DND-41 (cell line): ENCODE measurements around the gene HRH2.

Source experiments
- ATAC-seq: fragments of 200-7000 bp; cut with Tn5 transposase; 3 replicates; pipeline ENCODE4 v1.9.1; 2021; ENCODE audit warnings: low read depth; ENCODE audit not compliant: insufficient read depth
- DNase-seq: peaks from one replicate; pipeline ENCODE4 v3.0.0-alpha.2; 2020
- H2AFZ ChIP-seq: 2 replicates; pipeline ENCODE4 v1.6.0; 2012; ENCODE audit warnings: low read depth, low read length
- H3K27ac ChIP-seq: 2 replicates; pipeline ENCODE4 v1.5.1; 2012; ENCODE audit warnings: low read length, inconsistent platforms
- H3K27me3 ChIP-seq: fragments of 200-600 bp; sonication (generic); 2 replicates; pipeline ENCODE4 v1.6.0; 2012; ENCODE audit warnings: low read length, mild to moderate bottlenecking, inconsistent platforms; ENCODE audit not compliant: insufficient read depth, poor library complexity
- H3K36me3 ChIP-seq: 2 replicates; pipeline ENCODE4 v1.5.1; 2012; ENCODE audit warnings: low read length, inconsistent platforms; ENCODE audit not compliant: insufficient read depth
- H3K4me1 ChIP-seq: 2 replicates; pipeline ENCODE4 v1.5.1; 2012; ENCODE audit warnings: mild to moderate bottlenecking, low read length; ENCODE audit not compliant: insufficient read depth
- H3K4me2 ChIP-seq: 2 replicates; pipeline ENCODE4 v1.6.0; 2012; ENCODE audit warnings: mild to moderate bottlenecking, moderate library complexity, low read length, inconsistent platforms; ENCODE audit not compliant: insufficient read depth
- H3K4me3 ChIP-seq, 2 experiments: fragments of 200-600 bp in 1 of 2; shearing (Covaris generic) in 1 of 2; 2 replicates each; pipeline ENCODE4 v1.5.1; 2012 to 2016; ENCODE audit warnings: inconsistent platforms in 2 of 2, low read length in 2 of 2, mild to moderate bottlenecking in 2 of 2, low read depth in 1 of 2, moderate library complexity in 1 of 2
- H3K79me2 ChIP-seq: 2 replicates; pipeline ENCODE4 v1.6.0; 2012; ENCODE audit warnings: low read length, inconsistent platforms; ENCODE audit not compliant: insufficient read depth
- H3K9ac ChIP-seq: 2 replicates; pipeline ENCODE4 v1.6.0; 2012; ENCODE audit warnings: low read depth, mild to moderate bottlenecking, inconsistent platforms, low read length, moderate library complexity
- H3K9me3 ChIP-seq: 2 replicates; pipeline ENCODE4 v1.5.1; 2012; ENCODE audit warnings: low read length, moderate library complexity, mild to moderate bottlenecking, inconsistent platforms; ENCODE audit not compliant: insufficient read depth, severe bottlenecking
- H4K20me1 ChIP-seq: 2 replicates; pipeline ENCODE4 v1.6.0; 2012; ENCODE audit warnings: low read length; ENCODE audit not compliant: insufficient read depth
- CTCF ChIP-seq: IDR thresholded peaks from 2 replicates; pipeline ENCODE4 v1.5.1; 2012; ENCODE audit warnings: borderline replicate concordance, low read length, moderate library complexity, mild to moderate bottlenecking; ENCODE audit not compliant: poor library complexity, severe bottlenecking; ENCODE audit errors: extremely low read depth
- EZH2 ChIP-seq: IDR thresholded peaks from 3 replicates; pipeline ENCODE4 v1.6.1; 2012; ENCODE audit warnings: borderline replicate concordance, low read depth, mild to moderate bottlenecking, moderate library complexity, low read length, inconsistent platforms; ENCODE audit not compliant: severe bottlenecking

The HRH2 gene

DNA sequence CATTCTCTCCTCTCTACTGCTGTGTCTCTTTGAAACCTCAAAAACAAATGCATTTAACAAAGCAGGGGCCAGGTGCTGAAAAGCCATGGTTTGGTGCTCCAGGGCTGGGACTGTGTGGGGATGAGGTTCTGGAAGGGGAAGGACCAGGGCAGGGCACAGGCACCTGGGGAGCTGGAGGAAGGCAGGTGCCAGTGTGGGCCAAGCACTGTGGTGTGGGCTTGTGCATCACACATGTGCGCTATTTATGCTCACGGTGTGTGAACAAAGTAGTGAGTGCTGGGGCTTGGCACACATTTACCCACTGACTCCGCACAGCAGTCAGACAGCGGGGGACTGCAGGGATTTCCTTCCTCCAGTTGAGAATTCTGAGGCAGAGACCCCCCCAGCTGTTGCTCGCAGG is 10.1 kb downstream of the HRH2 start:
- TF ChIP-seq EZH2 (no peak), CTCF (no peak)
- H3K4me1 ChIP-seq: peaks cover 9% of the 10 kb centered on the region
- H3K4me3 ChIP-seq: no peak overlapping the region
- H3K9ac ChIP-seq: no peak overlapping the region
- no peak overlapping the region for H3K27ac ChIP-seq
- H3K36me3 ChIP-seq: no peaks in the 10 kb centered on the region
- peak; percentile 25 for DNase-seq
- H2AFZ ChIP-seq: no peak overlapping the region
- H3K9me3 ChIP-seq: no peaks in the 10 kb centered on the region
- no peaks in the 10 kb centered on the region for H3K27me3 ChIP-seq
- H3K79me2 ChIP-seq: no peaks in the 10 kb centered on the region
- H3K4me2 ChIP-seq: no peak overlapping the region
- peaks cover 29% of the 10 kb centered on the region for H4K20me1 ChIP-seq
- ATAC-seq: peak; percentile 39; the same call in 2 of the 3 replicates

DNA sequence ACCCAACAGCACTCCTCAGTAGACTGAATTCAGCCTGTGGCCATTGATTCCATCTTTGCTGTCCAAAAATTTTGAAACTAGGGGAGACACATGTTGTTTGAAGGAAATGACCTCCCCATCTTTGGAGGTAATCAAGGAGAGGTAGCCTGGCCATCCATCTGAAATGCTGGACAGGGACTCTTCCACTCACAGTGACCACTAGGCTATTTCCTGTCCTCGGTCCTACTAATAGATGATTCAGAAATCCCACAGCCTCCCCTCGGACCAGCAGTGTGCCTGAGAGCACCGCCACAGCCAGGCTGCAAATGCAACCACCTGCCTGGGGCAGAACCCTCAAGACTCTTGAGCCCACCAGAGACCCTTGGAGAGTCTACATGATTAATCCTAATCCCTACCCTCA is 12.5 kb downstream of the HRH2 start:
- TF ChIP-seq EZH2 (no peak), CTCF (no peak)
- no peak overlapping the region for H3K4me3 ChIP-seq
- no peaks in the 10 kb centered on the region for H3K79me2 ChIP-seq
- no peaks in the 10 kb centered on the region for H3K27me3 ChIP-seq
- H2AFZ ChIP-seq: no peak overlapping the region
- no peak for DNase-seq
- peak; percentile 2; the same call in 1 of the 3 replicates for ATAC-seq
- no peak overlapping the region for H3K9ac ChIP-seq
- peaks cover 9% of the 10 kb centered on the region for H3K4me1 ChIP-seq
- H3K27ac ChIP-seq: no peak overlapping the region
- no peaks in the 10 kb centered on the region for H3K9me3 ChIP-seq
- no peak overlapping the region for H3K4me2 ChIP-seq
- peaks cover 12% of the 10 kb centered on the region for H4K20me1 ChIP-seq
- no peaks in the 10 kb centered on the region for H3K36me3 ChIP-seq

DNA sequence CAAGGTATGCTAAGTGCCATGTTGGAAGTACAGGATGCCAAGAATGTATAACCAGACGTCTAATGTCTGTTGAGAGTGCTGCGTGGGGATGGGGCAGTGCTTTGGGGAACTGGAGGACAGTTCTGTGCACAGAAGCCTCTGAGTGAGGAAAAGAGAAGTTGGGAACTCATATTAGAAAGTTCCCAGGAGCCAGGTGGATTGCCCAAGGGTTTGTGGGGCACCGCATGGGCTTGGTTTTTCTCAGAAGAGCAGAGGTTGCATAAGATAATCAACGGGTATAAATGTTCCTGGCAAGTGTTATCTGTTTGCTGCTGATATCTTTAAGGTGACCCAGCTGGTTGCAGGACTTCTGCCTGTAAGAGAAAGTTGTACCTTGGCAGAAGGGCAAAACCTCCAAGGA is 13.1 kb downstream of the HRH2 start:
- no peak overlapping the region for H3K27ac ChIP-seq
- no peaks in the 10 kb centered on the region for H3K79me2 ChIP-seq
- no peaks in the 10 kb centered on the region for H3K36me3 ChIP-seq
- ATAC-seq: peak; percentile 68
- H3K4me2 ChIP-seq: no peak overlapping the region
- peaks cover 9% of the 10 kb centered on the region for H3K4me1 ChIP-seq
- H3K27me3 ChIP-seq: no peaks in the 10 kb centered on the region
- H3K9ac ChIP-seq: no peak overlapping the region
- H2AFZ ChIP-seq: no peak overlapping the region
- TF ChIP-seq EZH2 (no peak), CTCF (no peak)
- peaks cover 8% of the 10 kb centered on the region for H4K20me1 ChIP-seq
- H3K4me3 ChIP-seq: no peak overlapping the region
- DNase-seq: peak; percentile 63
- no peaks in the 10 kb centered on the region for H3K9me3 ChIP-seq

- Histone ChIP-seq H3K79me2 (no peaks in the 10 kb centered on the region), H3K36me3 (no peaks in the 10 kb centered on the region), H2AFZ (no peak overlapping the region), H3K4me2 (no peak overlapping the region), H3K9ac (no peak overlapping the region), H3K4me3 (no peak overlapping the region), H3K9me3 (no peaks in the 10 kb centered on the region), H3K27ac (no peak overlapping the region), H4K20me1 (peaks cover 6% of the 10 kb centered on the region), H3K27me3 (no peaks in the 10 kb centered on the region), H3K4me1 (peaks cover 9% of the 10 kb centered on the region)
- TF ChIP-seq CTCF (no peak), EZH2 (no peak)
- ATAC-seq (no peak), DNase-seq (no peak)
These were observed 15.2 kb downstream of the HRH2 start for GRCh38 chr5:175672976-175673648.
